Vagina (tissue), 2 donors: ENCODE measurements around the gene STK24.

Source experiments
- POLR2A ChIP-seq, 2 donors: fragments of 450-650 bp; IDR thresholded peaks; one replicate each; pipeline ENCODE4 v1.6.1; 2017; ENCODE audit warnings: antibody characterized with exemption in 2 of 2, mild to moderate bottlenecking in 2 of 2, moderate library complexity in 2 of 2
- TF ChIP-seq, protein P1 (sequence below), 3 experiments: fragments of 450-650 bp in 2 of 3; fragments of 200-600 bp in 1 of 3; sonication (generic) in 1 of 3; IDR thresholded peaks; one replicate each; pipeline ENCODE4 v1.5.1; 2017 to 2019; ENCODE audit warnings: antibody characterized with exemption in 3 of 3, mild to moderate bottlenecking in 2 of 3, moderate library complexity in 2 of 3

DNA sequence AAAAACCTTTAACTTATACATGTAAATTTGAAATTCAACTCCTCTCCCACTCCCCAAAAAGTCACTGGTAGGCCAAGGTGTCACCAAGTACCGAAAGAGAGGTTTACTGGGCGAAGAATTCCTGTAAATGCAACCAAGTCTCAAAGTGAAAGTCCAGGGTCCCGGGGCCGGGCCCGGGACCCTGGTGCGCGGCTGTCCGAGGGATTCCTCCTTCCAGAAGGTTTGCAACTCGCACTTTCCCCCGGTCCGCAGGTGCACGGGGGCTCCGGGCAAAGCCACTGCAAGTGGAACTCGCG is 1.1 kb downstream of the STK24 start:
- TF ChIP-seq, protein P1, sequence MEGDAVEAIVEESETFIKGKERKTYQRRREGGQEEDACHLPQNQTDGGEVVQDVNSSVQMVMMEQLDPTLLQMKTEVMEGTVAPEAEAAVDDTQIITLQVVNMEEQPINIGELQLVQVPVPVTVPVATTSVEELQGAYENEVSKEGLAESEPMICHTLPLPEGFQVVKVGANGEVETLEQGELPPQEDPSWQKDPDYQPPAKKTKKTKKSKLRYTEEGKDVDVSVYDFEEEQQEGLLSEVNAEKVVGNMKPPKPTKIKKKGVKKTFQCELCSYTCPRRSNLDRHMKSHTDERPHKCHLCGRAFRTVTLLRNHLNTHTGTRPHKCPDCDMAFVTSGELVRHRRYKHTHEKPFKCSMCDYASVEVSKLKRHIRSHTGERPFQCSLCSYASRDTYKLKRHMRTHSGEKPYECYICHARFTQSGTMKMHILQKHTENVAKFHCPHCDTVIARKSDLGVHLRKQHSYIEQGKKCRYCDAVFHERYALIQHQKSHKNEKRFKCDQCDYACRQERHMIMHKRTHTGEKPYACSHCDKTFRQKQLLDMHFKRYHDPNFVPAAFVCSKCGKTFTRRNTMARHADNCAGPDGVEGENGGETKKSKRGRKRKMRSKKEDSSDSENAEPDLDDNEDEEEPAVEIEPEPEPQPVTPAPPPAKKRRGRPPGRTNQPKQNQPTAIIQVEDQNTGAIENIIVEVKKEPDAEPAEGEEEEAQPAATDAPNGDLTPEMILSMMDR (IDR thresholded peaks at IDR 0.05): no peak
- TF ChIP-seq POLR2A (IDR thresholded peaks at IDR 0.05): no peak
